PC-9 (cell line): ENCODE results near the gene CENPM.
A peak's percentile ranks its signal among the peaks of the same experiment; 100 is the strongest.

Source experiments
- CTCF ChIP-seq: fragments of 200-600 bp; sonication (generic); conservative IDR thresholded peaks from 2 replicates; pipeline ENCODE4 v1.6.1; 2017; ENCODE audit warnings: mixed run types, antibody characterized with exemption, mild to moderate bottlenecking, moderate library complexity
- EZH2 ChIP-seq: fragments of 200-600 bp; sonication (generic); IDR thresholded peaks from 2 replicates; pipeline ENCODE4 v1.8.0; 2017; ENCODE audit warnings: antibody characterized with exemption, low read depth

DNA sequence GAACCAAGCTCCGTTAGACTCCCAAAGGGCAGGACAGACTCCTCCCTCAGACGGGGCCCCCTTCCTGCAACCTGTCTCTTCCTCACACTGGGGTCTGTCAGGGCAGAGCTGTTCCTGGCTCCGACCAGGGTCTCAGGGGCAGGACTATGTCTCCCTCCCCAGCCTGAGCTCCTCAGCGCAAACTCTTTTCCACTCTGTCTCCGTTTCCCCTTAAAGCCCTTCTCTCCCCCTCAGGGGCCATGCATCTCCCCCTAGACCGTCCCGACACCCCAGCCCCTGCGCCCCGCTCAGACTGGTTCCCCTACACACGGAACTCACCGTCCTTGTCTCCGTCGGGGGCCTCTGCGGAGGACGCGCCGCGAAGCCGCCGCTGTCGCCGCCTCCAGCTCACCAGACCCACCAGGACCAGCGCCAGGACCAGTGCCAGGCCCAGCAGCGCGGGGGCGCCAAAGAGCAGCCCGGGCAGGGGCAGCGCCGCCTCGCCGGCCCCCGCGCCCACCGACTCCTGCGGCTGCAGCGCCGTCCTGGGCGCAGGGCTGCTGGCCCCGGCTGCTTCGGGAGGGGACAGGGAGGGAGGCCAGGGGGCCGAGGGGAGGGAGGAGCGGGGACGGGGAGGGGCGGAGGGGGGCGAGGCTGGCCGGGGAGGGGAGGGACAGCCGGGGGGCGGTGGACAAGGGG is 21.0 kb downstream of the CENPM start:
- TF ChIP-seq EZH2, result no peak
- peak; percentile 80 for TF ChIP-seq CTCF
